Fibroblast of lung (primary cell): ENCODE data around the gene TMEM11. TPM values are rescaled to one million over a fixed set of nuclear protein-coding genes. Genes with fewer than 3 reads are reported as not detected.

Experiments
- DNase-seq, 2 donors: peaks; one replicate each; pipeline versions ENCODE4 v3.0.0 to v3.0.0-alpha.2; 2010; ENCODE audit warnings: low read depth in 2 of 2
- H2AFZ ChIP-seq: 2 replicates; pipeline ENCODE4 v1.5.1; 2012; ENCODE audit warnings: low read length, control low read depth, inconsistent platforms
- H3K27ac ChIP-seq: 2 replicates; pipeline ENCODE4 v1.5.1; 2011; ENCODE audit warnings: low read length, control low read depth; ENCODE audit not compliant: insufficient read depth
- H3K27me3 ChIP-seq: 2 replicates; pipeline ENCODE4 v1.5.1; 2011; ENCODE audit warnings: mild to moderate bottlenecking, low read length; ENCODE audit not compliant: control insufficient read depth, insufficient read depth
- H3K36me3 ChIP-seq: 2 replicates; pipeline ENCODE4 v1.5.1; 2011; ENCODE audit warnings: low read length; ENCODE audit not compliant: control insufficient read depth, insufficient read depth
- H3K4me1 ChIP-seq: 2 replicates; pipeline ENCODE4 v1.5.1; 2011; ENCODE audit warnings: low read length; ENCODE audit not compliant: control insufficient read depth, insufficient read depth; ENCODE audit errors: extremely low read depth
- H3K4me2 ChIP-seq: 2 replicates; pipeline ENCODE4 v1.5.1; 2011; ENCODE audit warnings: low read length, control low read depth; ENCODE audit not compliant: insufficient read depth; ENCODE audit errors: extremely low read depth
- H3K4me3 ChIP-seq, 4 experiments: fragments of 200-600 bp in 1 of 4; sonication (generic) in 1 of 4; replicated peaks in 1 of 4; 2 replicates each; pipeline ENCODE4 v1.5.1; 2011 to 2016; ENCODE audit warnings: low read length in 4 of 4, low read depth in 3 of 4, mild to moderate bottlenecking in 3 of 4, control low read depth in 2 of 4, inconsistent platforms in 1 of 4, mixed read lengths in 1 of 4; ENCODE audit not compliant: insufficient read depth in 1 of 4; ENCODE audit errors: control extremely low read depth in 1 of 4
- H3K79me2 ChIP-seq: 2 replicates; pipeline ENCODE4 v1.5.1; 2012; ENCODE audit warnings: mild to moderate bottlenecking, low read length, inconsistent platforms; ENCODE audit not compliant: control insufficient read depth, insufficient read depth
- H3K9ac ChIP-seq: 2 replicates; pipeline ENCODE4 v1.5.1; 2011; ENCODE audit warnings: mild to moderate bottlenecking, low read length, control low read depth; ENCODE audit not compliant: insufficient read depth
- H3K9me3 ChIP-seq: 2 replicates; pipeline ENCODE4 v1.5.1; 2012; ENCODE audit warnings: low read depth, low read length; ENCODE audit not compliant: control insufficient read depth, insufficient read depth
- H4K20me1 ChIP-seq: 2 replicates; pipeline ENCODE4 v1.5.1; 2011; ENCODE audit warnings: low read length; ENCODE audit not compliant: control insufficient read depth, insufficient read depth; ENCODE audit errors: extremely low read depth
- CTCF ChIP-seq, 2 donors: IDR thresholded peaks in 1 of 2; conservative IDR thresholded peaks in 1 of 2; 1 replicate in 1 of 2; 2 replicates in 1 of 2; pipeline ENCODE4 v1.5.1; 2011 to 2012; ENCODE audit warnings: low read length in 2 of 2, control low read depth in 1 of 2, inconsistent platforms in 1 of 2, low read depth in 1 of 2, mild to moderate bottlenecking in 1 of 2
- EZH2 ChIP-seq: IDR thresholded peaks from 2 replicates; pipeline ENCODE4 v1.5.1; 2012; ENCODE audit warnings: low read length, control low read depth, mild to moderate bottlenecking; ENCODE audit errors: missing control alignments
- polyA plus RNA-seq, 2 donors: library from polyadenylated mRNA; depleted of rRNA in 1 of 2; stranded (reverse) in 1 of 2; unstranded in 1 of 2; fragments of >200 nt; gene quantifications; 2 replicates each; pipeline ENCODE4 v1.2.1, GENCODE V29; 2011 to 2012; ENCODE audit warnings: missing spikeins in 1 of 2
- total RNA-seq: library from RNA; depleted of rRNA; stranded (reverse); fragments of >200 nt; gene quantifications from 2 replicates; pipeline ENCODE4 v1.2.1, GENCODE V29; 2014

TMEM11 gene
- total and polyA plus RNA-seq, 2 donors (not counting 1 experiment from before 2014, with no cell fraction given) = 21.5 to 41.1 TPM

GRCh38 chr17:21245639-21246084, 31.7 kb upstream of the TMEM11 start:
- no peaks in the 10 kb centered on the region for H3K36me3 ChIP-seq
- H3K79me2 ChIP-seq = no peaks in the 10 kb centered on the region
- H3K9me3 ChIP-seq = no peaks in the 10 kb centered on the region
- no peak for DNase-seq
- no peaks in the 10 kb centered on the region for H4K20me1 ChIP-seq
- H3K4me3 ChIP-seq = no peak overlapping the region
- no peak overlapping the region for H3K4me2 ChIP-seq
- no peaks in the 10 kb centered on the region for H3K4me1 ChIP-seq
- TF ChIP-seq CTCF (conservative IDR thresholded peaks at IDR 0.05 in 1 of 2, IDR thresholded peaks at IDR 0.05 in 1 of 2; ENCODE audit: low read depth in 1 of 2, low read length in 2 of 2) (no peak), EZH2 (no peak)
- H3K27ac ChIP-seq = no peak overlapping the region
- H3K27me3 ChIP-seq = no peaks in the 10 kb centered on the region
- H2AFZ ChIP-seq = no peak overlapping the region
- H3K9ac ChIP-seq = no peak overlapping the region

- Histone ChIP-seq H3K4me3 (no peak overlapping the region), H3K9ac (no peak overlapping the region), H3K79me2 (no peaks in the 10 kb centered on the region), H3K27me3 (no peaks in the 10 kb centered on the region), H3K4me2 (no peak overlapping the region), H2AFZ (no peak overlapping the region), H4K20me1 (no peaks in the 10 kb centered on the region), H3K36me3 (no peaks in the 10 kb centered on the region), H3K27ac (no peak overlapping the region), H3K4me1 (no peaks in the 10 kb centered on the region), H3K9me3 (no peaks in the 10 kb centered on the region)
- TF ChIP-seq CTCF (conservative IDR thresholded peaks at IDR 0.05 in 1 of 2, IDR thresholded peaks at IDR 0.05 in 1 of 2; ENCODE audit: low read depth in 1 of 2, low read length in 2 of 2) (no peak), EZH2 (no peak)
- DNase-seq = no peak
Measured at GRCh38 chr17:21243516-21244303, 29.7 kb upstream of the TMEM11 start.

DNA sequence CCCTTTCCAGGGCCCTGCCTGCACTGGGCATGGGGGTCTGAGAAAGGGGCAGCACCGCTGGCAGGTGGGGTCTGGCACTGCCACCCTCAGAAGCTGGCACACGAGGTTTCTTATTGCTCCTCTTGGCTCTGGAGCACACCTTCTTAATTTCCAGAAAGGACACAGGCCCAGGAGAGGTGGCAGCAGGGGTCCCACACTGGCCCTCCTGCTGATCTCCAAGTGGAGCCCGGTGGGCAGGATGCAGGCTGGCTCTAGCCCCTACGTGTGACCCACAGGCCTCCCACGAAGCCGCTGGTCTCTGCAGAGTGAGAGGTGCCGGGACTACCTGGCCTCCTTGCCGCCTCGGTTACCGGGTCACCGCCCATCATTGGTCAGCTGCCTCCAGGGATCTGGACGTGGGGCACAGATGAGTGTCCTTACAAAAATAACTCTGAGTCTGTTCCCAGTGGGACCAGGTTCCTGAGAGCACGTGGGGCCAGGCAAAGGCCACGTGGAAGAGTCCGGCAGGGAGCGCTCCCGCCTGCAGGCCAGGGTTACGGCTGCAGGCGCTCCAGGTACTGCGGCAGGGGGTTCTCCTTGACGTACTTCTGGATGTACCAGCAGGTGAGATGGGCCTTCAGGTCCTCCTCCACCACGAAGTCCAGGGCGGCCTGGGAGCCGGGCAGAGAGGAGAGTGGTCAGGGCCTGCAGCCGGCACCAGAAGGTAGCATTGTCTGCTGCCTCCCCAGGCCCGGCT, 29.0 kb upstream of the TMEM11 start:
- Histone ChIP-seq H4K20me1 (no peaks in the 10 kb centered on the region), H3K4me3 (no peak overlapping the region), H2AFZ (no peak overlapping the region), H3K4me2 (no peak overlapping the region), H3K4me1 (no peaks in the 10 kb centered on the region), H3K27me3 (peaks cover 3% of the 10 kb centered on the region), H3K79me2 (no peaks in the 10 kb centered on the region), H3K9ac (no peak overlapping the region), H3K9me3 (no peaks in the 10 kb centered on the region), H3K36me3 (no peaks in the 10 kb centered on the region), H3K27ac (no peak overlapping the region)
- TF ChIP-seq EZH2 (no peak), CTCF (conservative IDR thresholded peaks at IDR 0.05 in 1 of 2, IDR thresholded peaks at IDR 0.05 in 1 of 2; ENCODE audit: low read depth in 1 of 2, low read length in 2 of 2) (no peak)
- DNase-seq = no peak
